K562 (cell line): ENCODE measurements around the gene ORMDL3. TPM values are rescaled to one million over a fixed set of nuclear protein-coding genes. Genes with fewer than 3 reads are reported as not detected.

ENCODE experiments used
- CBFA2T2 ChIP-seq: fragments of 450-650 bp; conservative IDR thresholded peaks from 2 replicates; pipeline ENCODE4 v1.6.1; 2017; ENCODE audit warnings: mild to moderate bottlenecking
- CBFA2T3 ChIP-seq: fragments of 450-650 bp; IDR thresholded peaks from 2 replicates; pipeline ENCODE4 v1.6.1; 2017
- CSDE1 ChIP-seq, 2 experiments: fragments of 450-650 bp; IDR thresholded peaks; 2 replicates each; pipeline ENCODE4 v1.6.1; 2016; ENCODE audit warnings: mild to moderate bottlenecking in 1 of 2
- DMBX1 ChIP-seq: fragments of 250-450 bp; sonication (Bioruptor Pico); IDR thresholded peaks from 2 replicates; pipeline ENCODE4 v1.8.0; 2022; ENCODE audit warnings: inconsistent platforms, mild to moderate bottlenecking, moderate library complexity, borderline replicate concordance
- DPF2 ChIP-seq: fragments of 450-650 bp; IDR thresholded peaks from 2 replicates; pipeline ENCODE4 v1.6.1; 2016
- ILF3 ChIP-seq: fragments of 450-650 bp; IDR thresholded peaks from 2 replicates; pipeline ENCODE4 v1.6.1; 2018; ENCODE audit warnings: antibody characterized with exemption, mild to moderate bottlenecking, moderate library complexity, borderline replicate concordance
- IRF2 ChIP-seq: sonication (generic); formaldehyde crosslinking; IDR thresholded peaks from 2 replicates; pipeline ENCODE4 v1.8.1; 2022; ENCODE audit warnings: mild to moderate bottlenecking, missing genetic modification reagents
- KLF6 ChIP-seq: fragments of 250-450 bp; sonication (Bioruptor Pico); IDR thresholded peaks from 2 replicates; pipeline ENCODE4 v1.4.0; 2020; ENCODE audit warnings: mild to moderate bottlenecking, moderate library complexity, borderline replicate concordance
- LCOR ChIP-seq: sonication (generic); formaldehyde crosslinking; IDR thresholded peaks from 2 replicates; pipeline ENCODE4 v1.8.0; 2022; ENCODE audit warnings: mild to moderate bottlenecking, missing genetic modification reagents
- MAFF ChIP-seq: IDR thresholded peaks from 2 replicates; pipeline ENCODE4 v1.6.1; 2012; ENCODE audit warnings: low read length, improper control_type of control experiment
- NONO ChIP-seq, 2 experiments: fragments of 200-400 bp in 1 of 2; fragments of 450-650 bp in 1 of 2; formaldehyde crosslinking in 1 of 2; IDR thresholded peaks; 2 replicates each; pipeline ENCODE4 v1.6.1; 2017; ENCODE audit warnings: low read depth in 2 of 2, mild to moderate bottlenecking in 2 of 2, moderate library complexity in 2 of 2, low read length in 1 of 2
- NR4A1 ChIP-seq, 2 experiments: fragments of 250-450 bp in 1 of 2; fragments of 450-650 bp in 1 of 2; sonication (Bioruptor Pico) in 1 of 2; IDR thresholded peaks; 2 replicates each; pipeline versions ENCODE4 v1.4.0 to v1.6.1; 2016 to 2020; ENCODE audit warnings: mild to moderate bottlenecking in 2 of 2, missing compliant biosample characterization in 1 of 2, missing genetic modification characterization in 1 of 2, moderate library complexity in 1 of 2
- PYGO2 ChIP-seq: fragments of 450-650 bp; IDR thresholded peaks from 2 replicates; pipeline ENCODE4 v1.6.1; 2016; ENCODE audit warnings: mild to moderate bottlenecking, missing genetic modification characterization, moderate library complexity, missing compliant biosample characterization
- RBM17 ChIP-seq: fragments of 200-400 bp; formaldehyde crosslinking; IDR thresholded peaks from 2 replicates; pipeline ENCODE4 v1.6.1; 2017; ENCODE audit warnings: low read depth, mild to moderate bottlenecking, low read length, borderline replicate concordance
- RFX5 ChIP-seq: IDR thresholded peaks from 2 replicates; pipeline ENCODE4 v1.6.1; 2011; ENCODE audit warnings: low read depth, mild to moderate bottlenecking, improper control_type of control experiment, low read length
- SRSF3 ChIP-seq: fragments of 200-400 bp; formaldehyde crosslinking; IDR thresholded peaks from 2 replicates; pipeline ENCODE4 v1.6.1; 2016; ENCODE audit warnings: mild to moderate bottlenecking, low read length, moderate library complexity; ENCODE audit not compliant: insufficient read depth
- TAF9B ChIP-seq: fragments of 450-650 bp; IDR thresholded peaks from 2 replicates; pipeline ENCODE4 v1.6.1; 2018; ENCODE audit warnings: mild to moderate bottlenecking; ENCODE audit not compliant: partially characterized antibody
- TRIM28 ChIP-seq: fragments of 450-650 bp; IDR thresholded peaks from 2 replicates; pipeline ENCODE4 v1.6.1; 2017
- ZNF212 ChIP-seq: fragments of 450-650 bp; formaldehyde crosslinking; IDR thresholded peaks from 2 replicates; pipeline ENCODE4 v1.4.0; 2020; ENCODE audit warnings: mild to moderate bottlenecking
- ZNF239 ChIP-seq: fragments of 250-450 bp; sonication (Bioruptor Pico); IDR thresholded peaks from 2 replicates; pipeline ENCODE4 v1.4.0; 2020; ENCODE audit warnings: mild to moderate bottlenecking
- ZNF431 ChIP-seq: sonication (generic); formaldehyde crosslinking; IDR thresholded peaks from 2 replicates; pipeline ENCODE4 v1.8.0; 2022; ENCODE audit warnings: mild to moderate bottlenecking, missing genetic modification reagents
- ZNF561 ChIP-seq: fragments of 450-650 bp; formaldehyde crosslinking; conservative IDR thresholded peaks from 2 replicates; pipeline ENCODE4 v1.4.0; 2020; ENCODE audit warnings: mild to moderate bottlenecking, moderate library complexity
- polyA plus RNA-seq, 8 experiments: library from polyadenylated mRNA; depleted of rRNA in 4 of 8; stranded (reverse) in 5 of 8; unstranded in 3 of 8; fragments of >200 nt; fragmentation: Nextera tagmentation in 2 of 8; fragmentation: Illumina TruSeq in 1 of 8; extraction: Ambion mirVana in 2 of 8; extraction: Trizol in 1 of 8; gene quantifications; 2 replicates each; pipeline versions ENCODE4 v1.2.1 to v1.2.3, GENCODE V29; 2011 to 2014; ENCODE audit warnings: inconsistent platforms in 1 of 8, missing spikeins in 1 of 8
- total RNA-seq, 7 experiments: library from RNA; depleted of rRNA in 6 of 7; stranded (reverse); fragments of >200 nt in 6 of 7; fragmentation: Illumina TruSeq in 2 of 7; extraction: Trizol in 2 of 7; gene quantifications; 2 replicates each; pipeline versions ENCODE4 v1.2.1 to v1.2.3, GENCODE V29; 2011 to 2021; ENCODE audit warnings: low replicate concordance in 1 of 7
- TF ChIP-seq, protein P1 (sequence below): fragments of 200-800 bp; sonication (Bioruptor generic); IDR thresholded peaks from 2 replicates; pipeline ENCODE4 v1.6.1; 2017; ENCODE audit warnings: missing genetic modification characterization, missing compliant biosample characterization
- TF ChIP-seq, protein P2 (sequence below): fragments of 250-450 bp; sonication (Bioruptor Pico); IDR thresholded peaks from 2 replicates; pipeline ENCODE4 v1.4.0; 2020; ENCODE audit warnings: mild to moderate bottlenecking
- TF ChIP-seq, protein P3 (sequence below): IDR thresholded peaks from 2 replicates; pipeline ENCODE4 v1.6.1; 2011; ENCODE audit warnings: borderline replicate concordance, low read depth, mild to moderate bottlenecking, moderate library complexity, low read length; ENCODE audit not compliant: insufficient read depth, poor library complexity, severe bottlenecking

Gene ORMDL3
- total and polyA plus RNA-seq, 9 of the 15 experiments (the other 6 are each of a cell fraction or from before 2014, with no cell fraction given), result 2.7 to 57.4 (median 27.1) TPM

DNA sequence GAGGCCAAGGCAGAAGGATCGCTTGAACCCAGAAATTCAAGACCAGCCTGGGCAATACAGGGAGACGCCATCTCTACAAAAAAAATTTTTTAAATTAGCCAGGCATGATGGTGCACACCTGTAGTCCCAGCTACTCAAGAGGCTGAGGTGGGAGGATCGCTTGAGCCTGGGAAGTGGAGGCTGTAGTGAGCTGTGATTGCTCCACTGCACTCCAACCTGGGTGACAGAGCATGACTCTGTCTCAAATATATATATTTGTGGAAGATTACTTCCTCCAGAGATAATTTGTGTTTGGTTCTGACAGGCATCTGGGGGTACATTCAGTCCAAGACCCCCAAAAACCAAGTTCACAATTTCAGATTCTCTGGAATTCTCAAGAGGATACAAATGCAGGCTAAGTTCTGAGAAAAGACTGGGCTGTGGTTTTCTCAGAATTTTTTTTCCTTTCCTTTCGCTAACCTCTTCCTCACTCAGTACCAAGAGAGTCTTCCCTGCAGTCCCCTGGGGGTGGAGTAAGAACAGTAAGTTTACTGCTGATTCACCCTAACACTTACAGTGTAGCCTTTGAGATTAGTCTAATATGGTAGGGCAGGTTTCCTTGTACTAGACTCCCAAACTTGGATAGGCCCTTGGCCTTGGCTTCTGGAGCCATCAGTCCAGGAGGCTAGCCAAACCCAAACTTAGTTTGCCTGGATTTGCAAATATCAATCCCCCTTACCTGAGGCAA lies 24.1 kb downstream of the ORMDL3 start (continued):
- TF ChIP-seq RBM17, result no peak
- TF ChIP-seq ZNF239 (CRISPR knock-in tag), result no peak
- TF ChIP-seq MAFF, result peak; percentile 81
- no peak for TF ChIP-seq CBFA2T3
- no peak for TF ChIP-seq ZNF212 (CRISPR knock-in tag)
- no peak for TF ChIP-seq NR4A1 (CRISPR knock-in tag; IDR thresholded peaks at IDR 0.05)
- TF ChIP-seq NR4A1 (tag; IDR thresholded peaks at IDR 0.05), result no peak
- TF ChIP-seq LCOR, result no peak
- TF ChIP-seq, protein P1, sequence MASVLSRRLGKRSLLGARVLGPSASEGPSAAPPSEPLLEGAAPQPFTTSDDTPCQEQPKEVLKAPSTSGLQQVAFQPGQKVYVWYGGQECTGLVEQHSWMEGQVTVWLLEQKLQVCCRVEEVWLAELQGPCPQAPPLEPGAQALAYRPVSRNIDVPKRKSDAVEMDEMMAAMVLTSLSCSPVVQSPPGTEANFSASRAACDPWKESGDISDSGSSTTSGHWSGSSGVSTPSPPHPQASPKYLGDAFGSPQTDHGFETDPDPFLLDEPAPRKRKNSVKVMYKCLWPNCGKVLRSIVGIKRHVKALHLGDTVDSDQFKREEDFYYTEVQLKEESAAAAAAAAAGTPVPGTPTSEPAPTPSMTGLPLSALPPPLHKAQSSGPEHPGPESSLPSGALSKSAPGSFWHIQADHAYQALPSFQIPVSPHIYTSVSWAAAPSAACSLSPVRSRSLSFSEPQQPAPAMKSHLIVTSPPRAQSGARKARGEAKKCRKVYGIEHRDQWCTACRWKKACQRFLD (CRISPR knock-in tag), result 0 out of 2 replicates have a peak, but pooled peaks have one; percentile 18
- TF ChIP-seq, protein P2, sequence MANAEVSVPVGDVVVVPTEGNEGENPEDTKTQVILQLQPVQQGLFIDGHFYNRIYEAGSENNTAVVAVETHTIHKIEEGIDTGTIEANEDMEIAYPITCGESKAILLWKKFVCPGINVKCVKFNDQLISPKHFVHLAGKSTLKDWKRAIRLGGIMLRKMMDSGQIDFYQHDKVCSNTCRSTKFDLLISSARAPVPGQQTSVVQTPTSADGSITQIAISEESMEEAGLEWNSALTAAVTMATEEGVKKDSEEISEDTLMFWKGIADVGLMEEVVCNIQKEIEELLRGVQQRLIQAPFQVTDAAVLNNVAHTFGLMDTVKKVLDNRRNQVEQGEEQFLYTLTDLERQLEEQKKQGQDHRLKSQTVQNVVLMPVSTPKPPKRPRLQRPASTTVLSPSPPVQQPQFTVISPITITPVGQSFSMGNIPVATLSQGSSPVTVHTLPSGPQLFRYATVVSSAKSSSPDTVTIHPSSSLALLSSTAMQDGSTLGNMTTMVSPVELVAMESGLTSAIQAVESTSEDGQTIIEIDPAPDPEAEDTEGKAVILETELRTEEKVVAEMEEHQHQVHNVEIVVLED (CRISPR knock-in tag), result no peak
- no peak for TF ChIP-seq IRF2
- TF ChIP-seq, protein P3, sequence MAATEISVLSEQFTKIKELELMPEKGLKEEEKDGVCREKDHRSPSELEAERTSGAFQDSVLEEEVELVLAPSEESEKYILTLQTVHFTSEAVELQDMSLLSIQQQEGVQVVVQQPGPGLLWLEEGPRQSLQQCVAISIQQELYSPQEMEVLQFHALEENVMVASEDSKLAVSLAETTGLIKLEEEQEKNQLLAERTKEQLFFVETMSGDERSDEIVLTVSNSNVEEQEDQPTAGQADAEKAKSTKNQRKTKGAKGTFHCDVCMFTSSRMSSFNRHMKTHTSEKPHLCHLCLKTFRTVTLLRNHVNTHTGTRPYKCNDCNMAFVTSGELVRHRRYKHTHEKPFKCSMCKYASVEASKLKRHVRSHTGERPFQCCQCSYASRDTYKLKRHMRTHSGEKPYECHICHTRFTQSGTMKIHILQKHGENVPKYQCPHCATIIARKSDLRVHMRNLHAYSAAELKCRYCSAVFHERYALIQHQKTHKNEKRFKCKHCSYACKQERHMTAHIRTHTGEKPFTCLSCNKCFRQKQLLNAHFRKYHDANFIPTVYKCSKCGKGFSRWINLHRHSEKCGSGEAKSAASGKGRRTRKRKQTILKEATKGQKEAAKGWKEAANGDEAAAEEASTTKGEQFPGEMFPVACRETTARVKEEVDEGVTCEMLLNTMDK, result no peak
- no peak for TF ChIP-seq PYGO2 (tag)
- TF ChIP-seq NONO (IDR thresholded peaks at IDR 0.05; ENCODE audit: low read depth in 2 of 2, low read length in 1 of 2), result no peak
- TF ChIP-seq TRIM28, result no peak
- TF ChIP-seq KLF6, result no peak
- TF ChIP-seq TAF9B, result no peak
- no peak for TF ChIP-seq CBFA2T2
- no peak for TF ChIP-seq RFX5
- no peak for TF ChIP-seq ZNF431 (CRISPR knock-in tag)
- no peak for TF ChIP-seq ZNF561
- TF ChIP-seq SRSF3, result no peak
- no peak for TF ChIP-seq CSDE1 (IDR thresholded peaks at IDR 0.05)
- peak; percentile 74 for TF ChIP-seq DPF2
- TF ChIP-seq DMBX1 (CRISPR knock-in tag), result no peak
- TF ChIP-seq ILF3, result no peak
